ENCODE results near the gene RIPOR2.
"Not testable (repeated sequence)": the region's sequence is repeated elsewhere in the genome, so short reads cannot be mapped to it uniquely, and the experiment has no call there.

Gene RIPOR2

DNA sequence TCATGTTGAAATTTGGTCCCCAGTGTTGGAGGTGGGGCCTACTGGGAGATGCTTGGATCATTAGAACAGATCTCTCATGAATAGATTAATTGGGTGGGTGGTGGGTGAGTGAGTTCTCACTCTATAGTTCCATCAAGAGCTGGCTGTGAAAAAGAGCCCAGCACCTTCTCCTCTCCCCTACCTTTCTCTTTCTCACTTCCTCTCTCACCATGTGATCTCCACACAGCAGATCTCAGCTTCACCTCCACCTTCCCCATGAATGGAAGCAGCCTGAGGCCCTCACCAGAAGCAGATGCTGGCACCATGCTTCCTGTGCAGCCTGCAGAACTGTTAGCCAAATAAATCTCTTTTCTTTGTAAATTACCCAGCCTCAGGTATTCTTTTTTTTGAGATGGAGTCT, 173.9 kb downstream of the RIPOR2 start:
- H3K4me3 ChIP-seq = no peak overlapping the region
- no peak overlapping the region for H3K9ac ChIP-seq
- no peaks in the 10 kb centered on the region for H4K20me1 ChIP-seq

DNA sequence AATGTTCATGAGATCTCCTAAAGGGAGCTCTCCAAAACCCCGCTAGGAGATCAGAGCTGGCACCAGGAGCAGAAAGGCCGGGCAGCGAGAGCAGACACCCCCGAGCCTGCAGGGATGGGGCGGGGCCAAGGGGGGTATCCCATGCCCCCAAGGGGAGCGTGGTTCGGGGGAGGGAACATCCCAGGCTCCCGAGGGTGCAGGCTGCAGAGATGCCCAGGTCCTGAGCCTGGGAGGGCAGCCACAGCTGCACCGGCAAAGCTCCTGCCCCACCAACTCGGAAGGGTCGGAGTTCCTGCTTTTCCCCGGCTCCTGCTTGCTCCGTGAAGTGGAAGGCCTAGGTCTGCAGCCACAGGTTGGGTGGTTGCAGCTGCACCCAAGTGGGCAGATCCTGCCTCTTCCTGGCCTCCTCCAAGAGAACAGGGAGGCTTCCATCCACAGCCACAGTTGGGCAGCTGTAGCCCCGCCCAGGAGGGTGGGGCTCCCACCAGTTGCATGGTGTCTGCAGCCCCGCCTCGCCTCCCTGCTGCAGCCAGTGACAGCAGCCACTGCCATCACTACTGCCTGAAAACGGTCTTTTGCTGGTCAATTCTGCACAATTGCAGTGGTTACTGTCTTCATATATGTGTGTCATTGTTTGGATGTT, 174.4 kb downstream of the RIPOR2 start:
- no peak overlapping the region for H3K4me2 ChIP-seq
- H3K4me1 ChIP-seq = peaks cover 0 to 19% (median 0%) of the 10 kb centered on the region in 10 experiments; a peak in 3 of 20 replicates
- H3K36me3 ChIP-seq = no peaks in the 10 kb centered on the region
- no peak overlapping the region for H3K27ac ChIP-seq
- H4K20me1 ChIP-seq = no peaks in the 10 kb centered on the region
- H3K27me3 ChIP-seq = no peaks in the 10 kb centered on the region
- H3K9ac ChIP-seq = no peak overlapping the region
- H3K9me3 ChIP-seq (replicated peaks in 1 of 11) = no peaks in the 10 kb centered on the region
- H3K4me3 ChIP-seq = no peak overlapping the region
- TF ChIP-seq Cebpa-rat (IDR thresholded peaks at IDR 0.05) = no peak

More for the DNA sequence above, 173.9 kb downstream of the RIPOR2 start:
- Histone ChIP-seq H3K4me1 (peaks cover 0 to 19% (median 0%) of the 10 kb centered on the region in 10 experiments; a peak in 3 of 20 replicates), H3K4me2 (no peak overlapping the region), H3K27me3 (no peaks in the 10 kb centered on the region), H3K27ac (no peak overlapping the region), H3K9me3 (replicated peaks in 1 of 11) (no peaks in the 10 kb centered on the region), H3K36me3 (no peaks in the 10 kb centered on the region)
- TF ChIP-seq Cebpa-rat (IDR thresholded peaks at IDR 0.05) = no peak

DNA sequence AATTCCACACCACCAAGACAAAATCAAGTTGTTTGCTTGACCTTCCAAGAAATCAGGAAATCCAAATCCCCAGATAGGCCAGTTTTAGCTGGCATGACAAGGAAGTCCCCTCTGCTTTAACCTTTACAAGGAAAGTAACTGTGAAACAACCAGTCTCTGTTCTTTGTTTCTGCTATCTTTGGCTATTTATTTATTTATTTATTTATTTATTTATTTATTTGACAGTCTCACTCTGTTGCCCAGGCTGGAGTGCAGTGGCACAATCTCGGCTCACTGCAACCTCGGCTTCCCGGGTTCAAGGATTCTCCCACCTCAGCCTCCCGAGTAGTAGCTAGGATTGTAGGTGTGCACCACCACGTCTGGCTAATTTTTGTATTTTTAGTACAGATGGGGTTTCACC, 175.6 kb downstream of the RIPOR2 start:
- TF ChIP-seq Cebpa-rat (IDR thresholded peaks at IDR 0.05) = no peak
- H3K9me3 ChIP-seq (replicated peaks in 1 of 11) = 0 out of 22 replicates have a peak, but pooled peaks cover 0 to 4% (median 0%) of the 10 kb centered on the region in 11 experiments
- H3K9ac ChIP-seq = no peak overlapping the region
- no peak overlapping the region for H3K27ac ChIP-seq
- no peak overlapping the region for H3K4me3 ChIP-seq
- no peaks in the 10 kb centered on the region for H3K27me3 ChIP-seq
- no peaks in the 10 kb centered on the region for H4K20me1 ChIP-seq
- no peaks in the 10 kb centered on the region for H3K36me3 ChIP-seq
- H3K4me1 ChIP-seq = peaks cover 0 to 19% (median 0%) of the 10 kb centered on the region in 10 experiments; a peak in 3 of 20 replicates
- no peak overlapping the region for H3K4me2 ChIP-seq

DNA sequence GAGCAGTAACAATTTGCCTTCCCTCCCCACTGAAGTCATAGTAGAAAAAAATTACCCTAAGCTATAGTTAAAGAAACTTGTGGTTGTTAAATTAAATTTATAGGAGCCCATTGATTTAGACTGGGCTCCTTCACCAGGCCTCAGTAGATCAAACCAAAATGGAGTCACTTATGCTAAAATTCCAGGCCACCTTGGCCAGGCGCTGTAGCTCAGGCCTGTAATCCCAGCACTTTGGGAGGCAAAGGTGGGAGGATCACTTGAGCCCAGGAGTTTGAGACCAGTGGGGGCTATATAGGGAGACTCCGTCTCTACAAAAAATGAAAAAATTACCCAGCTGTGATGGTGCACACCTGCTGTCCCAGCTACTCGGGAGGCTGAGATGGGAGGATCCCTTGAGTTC, 176.0 kb downstream of the RIPOR2 start:
- Histone ChIP-seq H3K27me3 (no peaks in the 10 kb centered on the region), H4K20me1 (no peaks in the 10 kb centered on the region), H3K4me1 (peaks cover 0 to 19% (median 0%) of the 10 kb centered on the region in 10 experiments; a peak in 3 of 20 replicates), H3K9ac (no peak overlapping the region), H3K4me2 (no peak overlapping the region), H3K27ac (no peak overlapping the region), H3K9me3 (replicated peaks in 1 of 11) (peaks cover 0 to 5% (median under 1%) of the 10 kb centered on the region in 11 experiments; a peak in 3 of 22 replicates), H3K4me3 (no peak overlapping the region), H3K36me3 (no peaks in the 10 kb centered on the region)
- TF ChIP-seq Cebpa-rat (IDR thresholded peaks at IDR 0.05) = no peak

DNA sequence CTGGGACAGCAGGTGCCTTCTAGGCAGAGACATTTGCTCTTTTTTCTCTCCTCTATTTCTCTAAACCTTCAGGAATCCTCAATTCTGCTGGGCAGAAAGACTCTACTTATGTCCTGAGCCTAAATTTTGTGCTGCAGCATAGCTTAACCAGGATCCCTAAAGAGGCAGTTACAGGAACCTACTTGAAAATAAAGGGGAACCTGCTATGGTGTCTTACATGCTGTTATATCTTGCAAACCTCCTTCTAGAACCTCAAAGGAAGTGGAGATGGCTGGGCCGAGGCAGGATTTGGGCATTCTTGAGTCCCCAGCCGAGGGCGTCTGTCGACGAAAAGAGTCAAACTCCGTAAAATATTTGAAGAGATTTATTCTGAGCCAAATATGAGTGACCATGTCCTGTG, 178.1 kb downstream of the RIPOR2 start:
- H3K4me2 ChIP-seq = peak overlapping the region in 1 of 11 experiments; percentile 60; a peak in 2 of 22 replicates
- no peaks in the 10 kb centered on the region for H3K36me3 ChIP-seq
- no peaks in the 10 kb centered on the region for H3K27me3 ChIP-seq
- H3K9ac ChIP-seq = no peak overlapping the region
- peaks cover 0 to 26% (median 0%) of the 10 kb centered on the region in 10 experiments; a peak in 3 of 20 replicates for H3K4me1 ChIP-seq
- H3K27ac ChIP-seq = no peak overlapping the region; a peak in 1 of 22 replicates
- H3K4me3 ChIP-seq = no peak overlapping the region
- H4K20me1 ChIP-seq = no peaks in the 10 kb centered on the region
- H3K9me3 ChIP-seq (replicated peaks in 1 of 11) = peaks cover 0 to 13% (median 9%) of the 10 kb centered on the region in 11 experiments; a peak in 7 of 22 replicates
- TF ChIP-seq Cebpa-rat (IDR thresholded peaks at IDR 0.05) = no peak

DNA sequence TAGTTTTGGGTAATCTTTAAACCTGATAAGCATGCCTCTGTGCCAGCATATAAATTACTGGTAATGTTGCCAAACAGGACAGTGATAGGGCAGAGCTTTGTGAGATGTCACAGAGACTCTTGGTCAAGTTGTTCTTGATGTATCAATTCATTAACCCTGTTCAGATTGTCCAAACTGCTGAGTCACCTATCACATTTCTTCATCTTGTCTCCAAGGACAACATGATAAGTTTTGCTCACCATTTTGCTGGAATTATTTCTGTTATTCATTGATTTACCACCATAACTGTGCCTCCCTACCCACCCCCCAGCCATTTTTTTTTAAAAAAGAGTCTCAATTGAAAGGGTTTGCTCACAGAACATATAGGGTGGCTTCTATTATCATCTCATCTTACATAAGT, 180.5 kb downstream of the RIPOR2 start:
- H3K4me2 ChIP-seq = no peak overlapping the region
- H3K9ac ChIP-seq = no peak overlapping the region
- H3K27me3 ChIP-seq = no peaks in the 10 kb centered on the region
- peaks cover 0 to 32% (median 0%) of the 10 kb centered on the region in 10 experiments; a peak in 4 of 20 replicates for H3K4me1 ChIP-seq
- H4K20me1 ChIP-seq = no peaks in the 10 kb centered on the region
- H3K27ac ChIP-seq = no peak overlapping the region
- H3K9me3 ChIP-seq (replicated peaks in 1 of 11) = peaks cover 4 to 17% (median 10%) of the 10 kb centered on the region in 11 experiments; a peak in 8 of 22 replicates
- H3K4me3 ChIP-seq = no peak overlapping the region
- no peak for TF ChIP-seq Cebpa-rat (IDR thresholded peaks at IDR 0.05)
- H3K36me3 ChIP-seq = no peaks in the 10 kb centered on the region

DNA sequence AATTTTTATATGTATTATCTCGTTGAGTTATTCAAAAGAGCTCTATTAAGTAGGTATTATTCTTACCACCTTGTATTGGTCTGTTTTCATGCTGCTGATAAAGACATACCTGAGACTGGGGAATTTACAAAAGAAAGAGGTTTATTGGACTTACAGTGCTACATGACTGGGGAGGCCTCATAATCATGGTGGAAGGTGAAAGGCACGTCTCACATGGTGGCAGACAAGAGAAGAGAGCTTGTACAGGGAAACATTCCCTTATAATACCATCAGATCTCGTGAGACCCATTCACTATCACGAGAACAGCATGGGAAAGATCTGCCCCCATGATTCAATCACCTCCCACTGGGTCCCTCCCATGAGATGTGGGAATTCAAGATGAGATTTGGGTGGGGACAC, 181.4 kb downstream of the RIPOR2 start:
- not testable (repeated sequence) for H3K36me3 ChIP-seq, H4K20me1 ChIP-seq, H3K4me3 ChIP-seq, H3K27me3 ChIP-seq, H3K27ac ChIP-seq, H3K4me2 ChIP-seq, H3K9ac ChIP-seq
- peaks cover 4 to 17% (median 10%) of the 10 kb centered on the region in 11 experiments; a peak in 8 of 22 replicates for H3K9me3 ChIP-seq (replicated peaks in 1 of 11)
- peaks cover 0 to 40% (median 0%) of the 10 kb centered on the region in 10 experiments; a peak in 6 of 20 replicates for H3K4me1 ChIP-seq
